ENCODE results near the gene ABCA4.
"Not testable (repeated sequence)": the region's sequence is repeated elsewhere in the genome, so short reads cannot be mapped to it uniquely, and the experiment has no call there.

ABCA4 gene

GRCh38 chr1:94120991-94121390 is at the start of gene ABCA4:
Gene ABCA4, minus strand, starts transcription at chr1:94121148. Its CDS starts 103 bp downstream, at chr1:94121045.
- no peak for DNase-seq (ENCODE audit: low read depth in 2 of 3, low spot score in 2 of 3)

- DNase-seq (ENCODE audit: low read depth in 2 of 3, low spot score in 2 of 3), result no peak
Observed at GRCh38 chr1:94169126-94169525, 48.2 kb upstream of the ABCA4 start.

GRCh38 chr1:94165843-94166242 is 44.9 kb upstream of the ABCA4 start:
- DNase-seq (ENCODE audit: low read depth in 2 of 3, low spot score in 2 of 3), result no peak

GRCh38 chr1:94164885-94165284 is 43.9 kb upstream of the ABCA4 start:
- not testable (repeated sequence) for DNase-seq (ENCODE audit: low read depth in 2 of 3, low spot score in 2 of 3)

- DNase-seq (ENCODE audit: low read depth in 2 of 3, low spot score in 2 of 3), result not testable (repeated sequence)
Observed at GRCh38 chr1:94164121-94164520, 43.2 kb upstream of the ABCA4 start.

- not testable (repeated sequence) for DNase-seq (ENCODE audit: low read depth in 2 of 3, low spot score in 2 of 3)
Observed at GRCh38 chr1:94163249-94163648, 42.3 kb upstream of the ABCA4 start.

GRCh38 chr1:94160811-94161210 is 39.9 kb upstream of the ABCA4 start:
- DNase-seq (ENCODE audit: low read depth in 2 of 3, low spot score in 2 of 3), result no peak

- no peak for DNase-seq (ENCODE audit: low read depth in 2 of 3, low spot score in 2 of 3)
Observed at GRCh38 chr1:94156096-94156625, 35.2 kb upstream of the ABCA4 start.

GRCh38 chr1:94154989-94155388 is 34.0 kb upstream of the ABCA4 start:
- no peak for DNase-seq (ENCODE audit: low read depth in 2 of 3, low spot score in 2 of 3)

GRCh38 chr1:94153133-94153532 is 32.2 kb upstream of the ABCA4 start:
- no peak for DNase-seq (ENCODE audit: low read depth in 2 of 3, low spot score in 2 of 3)

GRCh38 chr1:94149166-94149565 is 28.2 kb upstream of the ABCA4 start:
- DNase-seq (ENCODE audit: low read depth in 2 of 3, low spot score in 2 of 3), result not testable (repeated sequence)

GRCh38 chr1:94146273-94146672 is 25.3 kb upstream of the ABCA4 start:
- no peak for DNase-seq (ENCODE audit: low read depth in 2 of 3, low spot score in 2 of 3)

- DNase-seq (ENCODE audit: low read depth in 2 of 3, low spot score in 2 of 3), result no peak
Observed at GRCh38 chr1:94144836-94145235, 23.9 kb upstream of the ABCA4 start.

- DNase-seq (ENCODE audit: low read depth in 2 of 3, low spot score in 2 of 3), result no peak
Observed at GRCh38 chr1:94143809-94144176, 22.8 kb upstream of the ABCA4 start.

- DNase-seq (ENCODE audit: low read depth in 2 of 3, low spot score in 2 of 3), result no peak
Observed at GRCh38 chr1:94143173-94143808, 22.3 kb upstream of the ABCA4 start.

GRCh38 chr1:94142583-94142982 is 21.6 kb upstream of the ABCA4 start:
- no peak for DNase-seq (ENCODE audit: low read depth in 2 of 3, low spot score in 2 of 3)

GRCh38 chr1:94142022-94142421 is 21.1 kb upstream of the ABCA4 start:
- DNase-seq (ENCODE audit: low read depth in 2 of 3, low spot score in 2 of 3), result no peak

- no peak for DNase-seq (ENCODE audit: low read depth in 2 of 3, low spot score in 2 of 3)
Observed at GRCh38 chr1:94132111-94132510, 11.2 kb upstream of the ABCA4 start.

GRCh38 chr1:94130851-94131595 is 10.1 kb upstream of the ABCA4 start:
- no peak for DNase-seq (ENCODE audit: low read depth in 2 of 3, low spot score in 2 of 3)

GRCh38 chr1:94126651-94127050 is 5.7 kb upstream of the ABCA4 start:
- no peak for DNase-seq (ENCODE audit: low read depth in 2 of 3, low spot score in 2 of 3)

GRCh38 chr1:94125551-94126514 is 4.9 kb upstream of the ABCA4 start:
- DNase-seq (ENCODE audit: low read depth in 2 of 3, low spot score in 2 of 3), result no peak

All from activated CD8-positive, alpha-beta memory T cell treated with anti-CD3 and anti-CD28 coated beads for 48 hours (primary cell).